COLO668 (cell line): Measurements from ENCODE around the gene PPP5C.
A peak's percentile ranks its signal among the peaks of the same experiment; 100 is the strongest.
"Not testable (repeated sequence)": the region's sequence is repeated elsewhere in the genome, so short reads cannot be mapped to it uniquely, and the experiment has no call there.

Experiments used
- DNase-seq: peaks from one replicate; lab custom pipeline; 2025; ENCODE audit not compliant: unreplicated experiment; lab: John Stamatoyannopoulos, UW

The PPP5C gene

DNA sequence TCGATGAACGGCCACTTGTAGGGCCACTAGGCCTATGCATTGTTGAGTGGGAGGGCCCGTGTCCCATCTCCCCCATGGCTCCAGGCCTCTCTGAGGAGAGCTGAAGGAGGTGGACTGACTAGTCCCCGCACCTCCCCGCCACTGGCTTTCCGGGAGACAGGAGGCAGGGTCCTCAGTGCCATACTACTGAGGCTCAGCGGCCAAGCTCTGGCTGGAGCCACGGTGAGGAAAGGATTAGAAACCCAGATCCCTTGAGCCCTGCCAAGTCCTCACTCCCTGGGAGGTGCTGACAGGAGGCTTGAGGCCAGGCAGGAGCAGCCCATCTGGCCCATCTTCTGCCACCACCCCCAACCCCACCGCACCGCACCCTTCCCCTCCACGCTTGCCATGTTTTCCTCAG lies 37.5 kb downstream of the PPP5C start:
- DNase-seq = no peak

DNA sequence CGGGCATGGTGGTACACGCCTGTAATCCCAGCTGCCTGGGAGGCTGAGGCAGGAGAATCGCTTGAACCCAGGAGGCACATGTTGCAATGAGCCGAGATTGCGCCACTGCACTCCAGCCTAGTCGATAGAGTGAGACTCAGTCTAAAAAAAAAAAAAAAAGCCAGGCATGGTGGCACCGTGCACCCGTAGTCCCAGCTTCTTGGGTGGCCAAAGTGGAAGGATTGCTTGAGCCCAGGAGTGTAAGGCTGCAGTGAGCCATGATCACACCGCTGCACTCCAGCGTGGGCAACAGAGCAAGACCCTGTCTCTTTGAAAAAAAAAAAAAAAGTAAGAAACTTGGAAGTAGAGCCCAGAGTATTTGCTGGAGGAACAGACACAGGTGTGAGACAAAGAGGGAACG lies 38.7 kb downstream of the PPP5C start:
- no peak for DNase-seq

DNA sequence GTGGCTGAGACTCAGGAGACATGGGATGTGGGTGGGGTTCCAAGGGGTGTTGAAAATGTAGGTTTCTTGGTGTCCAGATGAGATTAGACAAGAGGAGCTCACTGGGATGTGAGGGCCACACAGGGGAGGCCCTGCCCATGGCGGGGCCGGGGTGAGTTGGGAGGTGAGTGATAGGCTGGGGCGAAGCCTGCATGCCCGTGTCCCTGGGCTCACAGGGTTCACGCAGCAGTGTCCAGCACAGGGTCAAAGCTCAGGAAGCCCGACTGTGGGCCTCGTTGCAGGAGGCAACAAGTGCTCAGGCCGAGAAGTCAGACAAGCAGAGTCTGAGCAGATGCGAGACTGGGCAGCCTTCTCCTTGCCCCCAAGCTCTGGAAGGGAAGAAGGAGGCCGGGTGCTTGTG lies 39.3 kb downstream of the PPP5C start:
- DNase-seq = no peak

DNA sequence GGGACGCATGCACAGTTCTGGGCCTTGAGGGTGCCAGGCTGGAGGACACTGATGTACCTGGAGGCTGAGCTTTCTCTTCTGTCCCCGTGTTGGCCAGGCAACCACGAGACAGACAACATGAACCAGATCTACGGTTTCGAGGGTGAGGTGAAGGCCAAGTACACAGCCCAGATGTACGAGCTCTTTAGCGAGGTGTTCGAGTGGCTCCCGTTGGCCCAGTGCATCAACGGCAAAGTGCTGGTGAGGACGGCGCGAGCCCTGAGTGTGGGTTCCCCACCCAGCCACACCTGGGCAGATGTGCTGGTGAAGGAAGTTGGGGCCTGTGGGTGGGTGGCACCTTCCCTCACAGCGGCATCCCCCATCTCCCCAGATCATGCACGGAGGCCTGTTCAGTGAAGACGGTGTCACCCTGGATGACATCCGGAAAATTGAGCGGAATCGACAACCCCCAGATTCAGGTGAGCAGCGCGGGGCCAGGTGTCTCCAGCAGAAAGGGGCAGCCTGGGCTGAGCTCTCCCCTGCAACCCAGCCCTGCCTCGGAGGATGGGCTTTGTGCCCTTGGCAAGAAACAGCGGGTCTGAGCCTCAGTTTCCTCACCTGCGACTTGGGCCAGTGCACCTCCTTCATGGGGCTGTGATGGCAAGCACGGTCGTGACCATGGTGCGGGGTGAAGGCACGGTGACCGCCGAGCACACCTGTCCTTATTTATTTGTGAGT lies 40.3 kb downstream of the PPP5C start:
- no peak for DNase-seq

GRCh38 chr19:46387713-46388130 lies 40.8 kb downstream of the PPP5C start:
- no peak for DNase-seq

GRCh38 chr19:46388311-46389095 lies 41.6 kb downstream of the PPP5C start:
- DNase-seq = no peak

DNA sequence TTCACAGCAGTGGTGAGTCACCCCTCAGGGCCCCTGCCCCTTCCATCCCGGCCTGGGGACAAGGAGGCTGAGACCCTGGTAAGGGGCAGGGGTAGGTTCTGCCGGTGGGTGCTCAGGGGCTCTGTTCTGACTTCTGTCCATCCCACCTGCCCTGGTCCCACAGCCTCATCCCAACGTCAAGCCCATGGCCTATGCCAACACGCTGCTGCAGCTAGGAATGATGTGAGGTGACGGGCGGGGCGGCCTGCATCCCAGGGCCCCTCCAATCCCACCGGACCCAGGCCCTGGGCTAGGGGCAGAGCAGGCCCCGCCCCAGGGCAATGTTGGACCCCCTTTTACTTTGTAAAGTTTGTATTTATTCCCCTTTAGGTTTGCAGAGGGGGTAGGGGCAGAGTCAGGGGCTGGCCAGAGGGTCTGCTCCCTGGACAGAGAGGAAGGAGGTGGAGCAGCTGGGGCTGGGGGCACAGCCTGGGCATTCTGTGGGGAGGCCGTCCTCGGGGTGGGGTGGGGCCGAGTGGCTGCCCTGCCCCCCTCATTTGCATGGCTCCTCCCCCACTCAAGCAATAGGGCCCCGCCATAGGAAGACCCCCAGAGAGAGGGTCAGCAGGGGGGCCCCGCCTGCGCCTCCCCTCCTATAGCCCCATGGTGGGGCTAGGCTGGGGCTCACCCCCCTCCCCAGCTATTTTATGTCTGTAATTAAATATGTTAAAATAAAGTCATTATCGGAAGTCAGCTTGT lies 43.4 kb downstream of the PPP5C start:
- no peak for DNase-seq

DNA sequence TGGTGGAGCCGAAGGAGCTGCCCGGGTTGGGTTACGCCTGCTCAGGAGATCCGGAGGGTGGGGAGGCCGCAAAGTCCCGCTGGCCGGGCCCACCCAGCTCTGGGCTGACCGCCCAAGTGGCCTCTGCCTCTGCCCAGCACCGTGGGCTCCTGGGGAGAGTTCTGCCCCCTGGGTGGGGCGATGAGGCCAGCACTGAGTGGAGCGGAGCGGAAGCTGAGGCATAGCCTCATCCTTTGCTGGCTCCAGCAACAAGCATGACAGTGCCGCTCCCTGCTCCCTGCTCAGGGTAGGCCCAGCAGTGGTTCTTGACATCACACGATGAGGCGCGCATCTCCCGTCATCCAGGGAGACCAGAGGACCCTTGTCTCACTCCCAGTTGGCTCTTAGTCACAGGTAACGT lies 44.0 kb downstream of the PPP5C start:
- DNase-seq = no peak

DNA sequence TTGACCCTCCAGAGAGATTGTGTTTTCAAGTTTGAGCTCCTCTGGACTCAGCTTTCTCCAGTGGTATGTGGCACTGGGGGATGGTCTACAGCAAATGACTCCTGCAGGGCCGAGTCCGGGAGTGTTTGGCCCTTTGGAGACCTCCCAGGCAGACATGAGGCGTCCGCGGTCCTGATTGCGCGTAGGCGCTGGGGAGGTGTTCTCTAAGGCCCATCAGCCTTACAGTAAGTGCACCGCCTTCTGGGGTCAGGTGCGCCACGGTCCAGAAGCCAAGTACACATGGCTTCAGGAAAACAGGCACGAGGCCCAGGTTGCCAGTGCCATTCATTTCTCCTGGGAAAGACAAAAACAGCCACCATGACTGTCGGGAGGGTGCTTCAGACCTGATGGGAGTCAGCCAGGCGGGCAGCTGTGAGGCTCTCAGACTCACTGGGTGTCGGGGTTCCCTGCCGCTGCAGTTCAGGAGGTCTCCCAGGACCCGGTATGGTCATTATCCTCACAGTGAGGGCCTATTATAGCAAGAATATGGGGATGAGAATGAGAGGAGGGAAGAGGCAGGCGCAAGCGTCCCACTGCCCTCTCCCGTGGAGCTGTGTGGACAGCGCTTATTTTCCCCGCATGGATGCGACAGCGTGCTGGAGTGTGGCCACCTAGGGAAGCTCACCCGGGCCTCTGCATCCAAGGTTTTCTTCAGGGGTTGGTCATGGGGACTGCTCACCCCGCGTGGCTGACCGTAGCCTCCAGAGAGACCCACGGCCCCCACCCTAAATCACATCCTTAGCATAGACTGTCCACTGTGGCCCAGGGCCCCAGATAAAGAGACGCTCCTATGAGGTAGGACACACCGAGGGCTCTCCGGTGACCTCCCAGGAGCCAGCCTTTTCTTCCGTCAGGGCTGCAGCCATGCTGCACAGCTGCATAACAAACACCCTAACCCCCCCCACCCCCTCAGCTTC lies 44.7 kb downstream of the PPP5C start:
- DNase-seq = no peak

- DNase-seq = no peak
These were observed 45.4 kb downstream of the PPP5C start for GRCh38 chr19:46392252-46392801.

DNA sequence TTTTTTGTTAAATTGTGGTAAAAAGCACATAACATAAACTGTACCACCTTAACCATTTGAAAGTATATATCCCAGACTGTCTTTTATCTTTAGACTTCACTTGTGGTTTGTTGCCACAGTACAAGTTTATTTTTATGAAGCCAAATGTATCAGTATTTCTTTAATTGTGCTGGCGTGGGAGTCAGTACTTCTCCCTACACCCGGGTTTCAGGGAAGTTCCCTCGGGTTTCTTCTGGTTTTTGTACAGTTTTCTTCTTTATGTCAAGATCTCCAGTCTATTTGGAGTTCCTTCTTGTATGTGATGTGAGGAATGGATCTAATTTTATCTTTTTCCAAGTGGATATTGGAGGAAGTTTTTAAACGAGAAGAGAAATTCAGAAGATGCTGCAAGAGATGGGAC lies 46.0 kb downstream of the PPP5C start:
- DNase-seq = no peak

GRCh38 chr19:46393456-46394401 lies 46.8 kb downstream of the PPP5C start:
- no peak for DNase-seq

- DNase-seq = no peak
These were observed 47.5 kb downstream of the PPP5C start for GRCh38 chr19:46394402-46394797.

DNA sequence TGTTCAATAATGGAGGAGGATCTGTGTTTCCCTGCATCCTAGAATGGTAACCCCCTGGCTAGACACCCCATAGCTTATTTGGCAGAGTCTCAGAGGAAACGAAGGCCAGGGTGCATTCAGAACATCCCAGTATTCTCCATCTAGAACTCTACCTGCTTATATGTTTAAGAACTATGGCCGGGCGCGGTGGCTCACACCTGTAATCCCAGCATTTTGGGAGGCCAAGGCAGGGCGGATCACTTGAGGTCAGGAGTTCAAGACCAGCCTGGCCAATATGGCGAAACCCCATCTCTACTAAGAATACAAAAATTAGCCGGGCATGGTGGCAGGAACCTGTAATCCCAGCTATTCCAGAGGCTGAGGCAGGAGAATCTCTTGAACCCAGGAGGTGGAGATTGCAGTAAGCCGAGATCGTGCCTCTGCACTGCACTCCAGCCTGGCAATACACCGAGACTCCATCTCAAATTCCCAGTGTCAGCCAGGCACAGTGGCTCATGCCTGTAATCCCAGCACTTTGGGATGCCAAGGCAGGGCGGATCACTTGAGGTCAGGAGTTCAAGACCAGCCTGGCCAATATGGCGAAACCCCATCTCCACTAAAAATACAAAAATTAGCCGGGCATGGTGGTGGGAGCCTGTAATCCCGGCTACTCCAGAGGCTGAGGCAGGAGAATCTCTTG lies 51.1 kb downstream of the PPP5C start:
- not testable (repeated sequence) for DNase-seq

DNA sequence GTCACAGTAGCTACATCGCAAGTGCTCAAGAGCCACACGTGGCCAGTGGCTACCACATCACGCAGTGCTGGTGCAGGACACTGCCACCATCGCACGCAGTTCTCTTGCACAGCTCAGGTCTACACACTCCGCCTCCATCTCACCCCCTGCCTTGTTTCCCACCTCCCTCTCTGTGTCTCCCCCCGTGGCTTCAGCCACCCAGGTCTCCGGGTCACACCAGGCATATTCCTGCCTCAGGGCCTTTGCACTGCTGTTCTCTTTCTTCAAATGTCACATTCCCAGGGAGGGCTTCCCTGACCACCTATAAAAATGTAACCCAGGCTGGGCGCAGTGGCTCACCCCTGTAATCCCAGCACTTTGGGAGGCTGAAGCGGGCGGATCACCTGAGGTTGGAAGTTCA lies 55.8 kb downstream of the PPP5C start:
- DNase-seq = no peak

GRCh38 chr19:46404055-46404752 lies 57.3 kb downstream of the PPP5C start:
- DNase-seq = peak; percentile 42

DNA sequence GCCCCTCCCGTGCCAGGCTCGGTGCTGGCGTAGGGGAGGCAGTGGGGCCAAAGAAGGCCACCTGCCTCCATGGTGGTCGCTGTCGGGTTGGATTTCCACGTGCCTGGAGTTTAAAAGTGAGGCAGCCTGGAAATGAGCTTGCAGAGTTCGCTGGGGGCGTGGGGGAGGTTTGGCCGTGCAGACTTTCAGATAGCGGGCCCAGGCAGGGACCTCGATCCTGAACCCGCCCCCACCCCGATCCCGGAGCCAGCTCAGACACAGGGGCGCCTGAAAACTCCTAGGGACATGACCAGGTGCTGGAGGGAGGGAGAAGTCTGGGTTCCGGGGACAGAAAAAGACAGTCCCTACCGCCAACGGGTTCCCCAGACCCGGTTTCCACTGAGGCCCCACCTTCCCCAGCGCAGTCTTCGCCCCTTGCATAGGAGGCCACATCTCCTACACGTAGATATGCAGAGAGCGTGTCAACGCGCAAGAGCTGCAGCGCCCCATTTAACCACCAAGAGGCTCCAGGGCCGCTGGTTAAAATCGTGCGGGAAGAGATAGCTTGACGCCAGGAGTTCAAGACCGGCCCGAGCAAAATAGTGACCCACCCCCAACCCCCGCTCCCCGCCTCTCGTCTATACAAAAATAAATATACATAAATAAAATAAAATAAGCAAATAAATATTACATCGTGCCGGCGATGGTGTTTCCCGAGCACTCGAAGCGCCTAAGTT lies 58.0 kb downstream of the PPP5C start:
- peak; percentile 37 for DNase-seq

GRCh38 chr19:46406976-46407375 lies 60.1 kb downstream of the PPP5C start:
- DNase-seq = peak; percentile 55
